SH-SY5Y (cell line): ENCODE data around the gene SLC41A3.

Source experiments
- GATA2 ChIP-seq: IDR thresholded peaks from 2 replicates; pipeline ENCODE4 v1.6.1; 2011; ENCODE audit warnings: mild to moderate bottlenecking, low read depth, low read length
- GATA3 ChIP-seq: IDR thresholded peaks from 2 replicates; pipeline ENCODE4 v1.6.1; 2011; ENCODE audit warnings: low read depth, mild to moderate bottlenecking, low read length, moderate library complexity

GRCh38 chr3:126004217-126004616 is 79.7 kb downstream of the SLC41A3 start:
- no peak for TF ChIP-seq GATA2
- no peak for TF ChIP-seq GATA3
